GM19463 (cell line): Measurements from ENCODE around the gene ELFN1.

Source experiments
- ATAC-seq: cut with Tn5 transposase; IDR thresholded peaks from one replicate; pipeline ENCODE4 v1.9.1; 2021; ENCODE audit warnings: mild to moderate bottlenecking, moderate library complexity; ENCODE audit not compliant: unreplicated experiment

The ELFN1 gene

DNA sequence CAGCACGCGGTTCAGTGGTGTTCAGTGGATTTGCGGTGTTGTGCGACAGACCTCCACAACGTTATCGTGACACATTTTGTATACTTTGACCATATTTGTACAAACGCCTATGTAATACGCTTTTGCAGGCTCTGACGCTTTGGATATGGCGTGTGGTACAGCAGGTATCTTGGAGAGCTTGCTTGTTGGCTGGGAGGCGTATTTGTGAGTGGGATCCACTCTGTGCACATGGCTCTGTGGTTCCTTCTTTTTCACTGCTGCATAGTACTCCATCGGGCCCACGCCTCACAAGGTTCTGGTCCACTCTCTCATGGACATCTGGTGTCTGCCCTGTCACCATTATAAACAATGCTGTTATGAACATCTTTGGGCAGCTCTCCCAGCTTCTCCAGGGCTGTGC lies 53.2 kb downstream of the ELFN1 start:
- no peak for ATAC-seq

DNA sequence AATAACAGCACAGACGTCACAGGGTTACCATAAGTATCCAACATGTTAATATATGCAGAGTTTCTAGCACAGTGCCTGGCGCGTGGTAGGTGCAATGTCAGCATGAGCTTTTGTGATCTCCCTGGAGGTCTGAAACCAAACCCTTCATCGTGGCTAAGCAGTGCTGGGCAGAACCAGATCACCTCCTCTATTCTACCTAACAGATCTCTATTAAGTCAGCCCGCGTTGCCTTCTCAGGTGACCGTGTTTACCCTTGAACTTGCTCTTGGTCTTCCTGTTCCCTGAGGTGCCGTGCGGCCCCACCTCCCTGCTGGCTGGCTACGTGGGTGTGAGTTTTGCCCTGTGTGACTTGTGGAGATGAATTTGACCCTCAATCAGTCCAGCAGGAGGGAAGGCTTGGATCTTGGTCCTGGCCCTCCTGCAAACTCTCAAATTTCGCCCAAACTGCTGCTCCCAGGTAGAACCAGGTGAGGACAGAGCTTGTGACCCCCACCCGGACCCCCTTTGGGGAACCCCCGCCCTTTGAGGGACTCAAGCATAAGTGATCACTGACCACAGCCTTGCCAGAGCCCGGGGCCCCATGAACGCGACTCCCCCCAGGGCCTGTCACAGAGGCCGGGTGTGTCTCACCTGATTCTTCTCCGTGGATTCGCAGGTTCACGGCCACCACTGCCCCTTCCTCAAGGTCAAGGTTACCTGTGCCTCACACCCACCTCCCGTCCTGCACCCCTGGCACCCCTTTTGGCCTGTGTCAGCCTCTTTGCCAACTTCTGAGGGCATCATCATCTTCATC lies 54.2 kb downstream of the ELFN1 start:
- ATAC-seq, result no peak

DNA sequence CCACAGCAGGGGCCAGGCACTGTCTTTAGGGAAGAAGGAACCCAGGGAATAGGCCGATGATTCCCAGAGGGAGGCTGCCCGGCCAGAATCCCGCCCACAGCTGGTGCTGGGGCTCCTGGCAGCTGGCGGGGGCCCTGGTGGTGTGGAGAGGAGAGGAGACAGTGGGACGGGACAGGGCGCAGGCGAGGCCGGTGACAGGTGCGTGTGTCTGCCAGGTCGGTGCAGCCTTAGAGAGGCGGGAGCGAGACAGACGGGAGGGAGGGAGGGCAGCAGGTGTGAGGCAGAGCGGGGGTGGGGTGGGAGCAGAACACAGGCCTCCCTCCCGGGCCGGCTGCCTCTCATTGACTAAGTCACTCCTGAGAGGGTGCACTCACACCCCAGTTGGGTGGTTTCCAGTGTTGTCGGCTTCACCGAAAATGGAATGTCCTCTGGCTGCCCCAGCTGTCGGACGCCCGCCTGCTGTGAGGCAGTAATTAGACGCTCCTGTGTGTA lies 55.2 kb downstream of the ELFN1 start:
- ATAC-seq, result no peak

DNA sequence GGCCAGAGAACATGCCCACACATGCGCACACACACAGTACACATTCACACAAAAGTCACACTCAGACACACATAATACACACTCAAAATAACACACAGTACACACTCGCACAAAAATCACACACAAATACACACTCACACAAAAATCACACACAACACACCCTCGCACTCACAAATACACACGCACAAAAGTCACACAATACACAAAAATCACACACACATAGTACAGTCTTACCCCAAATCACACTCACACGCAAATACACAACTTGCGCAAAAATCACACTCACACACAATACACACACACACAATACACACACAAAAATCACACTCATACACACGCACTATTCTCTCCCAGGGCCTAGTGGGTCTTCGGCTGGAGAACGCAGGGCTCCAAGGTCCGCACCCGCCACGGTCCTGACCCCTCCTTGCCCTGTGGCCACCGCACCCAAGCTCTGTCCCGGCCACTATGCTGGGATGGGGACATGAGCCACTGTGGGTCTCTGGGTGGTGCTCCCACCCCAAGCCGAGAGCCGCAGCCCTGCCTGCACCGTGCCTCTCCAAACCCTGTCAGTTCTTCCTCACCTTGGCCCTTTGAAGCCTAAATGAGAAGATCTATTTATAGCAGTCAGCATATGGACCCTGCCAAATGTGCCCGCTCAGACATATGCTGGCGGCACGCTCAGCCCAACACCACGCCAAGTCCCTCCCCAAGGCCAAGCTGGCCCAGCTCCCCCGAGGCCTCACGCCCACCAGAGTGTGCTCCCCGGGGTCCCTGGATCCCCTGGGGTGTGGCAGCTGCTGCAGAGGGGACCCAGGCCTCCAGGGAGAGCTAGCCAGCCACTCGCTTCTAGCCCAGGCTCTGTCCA lies 55.9 kb downstream of the ELFN1 start:
- no peak for ATAC-seq

DNA sequence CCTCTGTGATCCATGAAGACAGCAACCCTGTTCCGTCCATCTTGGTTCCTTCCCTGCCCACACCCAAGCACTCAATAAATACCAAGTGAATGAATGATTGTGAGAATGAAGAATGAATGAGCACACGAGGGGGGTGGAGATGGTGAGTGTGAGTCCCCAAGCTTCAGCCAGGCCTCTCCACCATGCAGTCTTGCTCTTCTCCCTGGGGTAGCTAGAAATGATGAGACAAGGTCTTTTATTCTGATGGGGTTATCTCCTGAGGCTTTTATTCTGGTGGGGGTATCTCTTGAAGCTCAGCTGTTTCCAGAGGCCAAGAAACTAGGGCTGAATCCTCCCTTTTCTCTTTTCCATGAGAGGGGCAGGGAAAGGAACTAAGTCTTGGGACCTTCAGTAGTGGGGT lies 57.0 kb downstream of the ELFN1 start:
- no peak for ATAC-seq

DNA sequence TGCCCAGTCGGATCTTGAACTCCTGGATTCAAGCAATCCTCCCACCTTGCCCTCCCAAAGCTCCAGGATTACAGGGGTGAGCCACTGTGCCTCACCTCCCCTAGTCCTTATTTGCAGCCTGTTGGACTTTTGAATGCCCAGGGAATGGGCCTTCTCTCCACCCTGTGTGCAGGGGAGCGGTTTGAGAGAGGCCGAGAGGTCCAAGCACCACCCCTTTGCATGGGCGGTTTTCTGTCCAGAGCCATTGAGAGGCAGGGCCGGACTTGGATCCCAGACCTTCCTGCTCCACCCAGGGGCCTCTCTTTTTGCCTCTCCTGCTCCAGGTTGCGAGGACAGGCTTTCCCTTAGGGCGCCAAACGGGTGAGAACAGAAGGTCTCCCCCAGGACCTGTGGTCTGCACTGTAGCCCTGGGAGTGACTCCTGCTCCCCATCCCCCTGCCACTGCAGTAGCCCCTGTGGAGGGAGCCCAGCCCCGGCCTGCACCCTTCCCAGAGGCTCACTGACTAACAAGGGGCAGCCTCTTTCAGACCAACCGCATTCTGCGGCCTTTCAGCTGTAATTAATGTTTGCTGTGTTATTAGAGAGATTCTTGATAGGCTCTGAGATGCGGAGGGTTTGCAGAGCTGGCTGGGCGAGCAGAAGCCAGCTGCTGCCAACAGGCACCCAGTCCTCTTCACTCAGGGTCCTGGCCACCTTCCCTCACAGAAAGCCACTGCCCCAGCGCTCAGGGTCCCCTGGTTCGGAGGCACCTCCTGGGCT lies 57.9 kb downstream of the ELFN1 start:
- ATAC-seq, result no peak

DNA sequence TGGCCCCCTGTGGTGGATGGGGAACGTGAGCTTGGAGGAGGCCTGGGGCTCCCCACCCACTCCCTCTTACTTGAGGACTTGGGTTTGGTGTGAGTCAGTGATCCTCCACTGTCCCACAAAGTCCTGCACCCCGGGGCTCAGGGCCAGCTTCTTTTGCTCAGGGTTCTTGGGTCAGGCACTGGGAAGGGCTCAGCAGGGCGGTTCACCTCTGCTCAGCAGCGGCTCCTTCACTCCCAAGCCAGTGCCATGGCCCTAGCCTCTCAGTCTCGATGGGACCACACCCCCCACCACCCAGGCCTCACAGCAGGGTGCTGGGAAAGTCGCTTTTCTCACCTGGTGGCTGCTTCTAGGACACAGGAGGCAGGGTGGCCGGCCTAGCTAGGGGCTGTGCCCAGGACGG lies 59.1 kb downstream of the ELFN1 start:
- ATAC-seq, result no peak

DNA sequence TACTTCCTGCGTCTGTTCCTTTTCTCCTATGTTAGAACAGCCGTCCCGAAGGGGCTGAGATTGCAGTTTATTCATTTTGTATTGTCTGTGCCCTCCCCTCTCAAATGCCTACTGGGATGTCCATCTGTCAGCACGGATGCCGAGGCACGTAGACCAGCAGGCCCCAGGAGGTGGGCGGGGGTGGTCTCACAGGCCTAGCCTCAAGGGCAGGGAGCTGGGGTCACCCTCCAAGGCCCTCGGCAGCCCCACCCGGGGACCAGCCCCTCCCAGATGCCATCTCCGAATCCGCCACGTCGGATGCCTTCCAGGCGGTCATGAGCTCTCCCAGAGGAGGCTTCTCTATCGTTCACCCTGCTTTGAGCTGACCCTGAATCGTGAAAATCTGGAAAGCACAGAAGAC lies 59.7 kb downstream of the ELFN1 start:
- no peak for ATAC-seq

DNA sequence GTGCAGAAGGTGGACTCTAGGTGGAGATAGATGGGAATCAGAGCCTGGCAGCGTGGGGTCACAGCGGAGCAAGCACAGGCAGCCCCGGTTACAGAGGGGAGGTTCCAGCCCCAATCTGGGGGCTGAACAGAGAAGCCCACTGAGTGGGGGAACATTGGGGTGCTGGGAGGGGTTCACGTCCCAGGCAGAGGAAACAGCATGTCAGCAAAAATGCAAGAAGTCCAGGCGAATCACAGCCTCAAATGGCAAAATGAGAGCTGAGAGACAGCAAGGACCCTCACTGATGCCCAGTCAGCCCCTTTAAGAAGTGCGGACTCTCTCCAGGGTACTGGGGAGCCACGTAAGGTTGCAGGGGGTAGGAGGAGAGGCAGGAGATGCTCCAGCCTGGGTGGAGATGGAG lies 62.0 kb downstream of the ELFN1 start:
- ATAC-seq, result no peak

DNA sequence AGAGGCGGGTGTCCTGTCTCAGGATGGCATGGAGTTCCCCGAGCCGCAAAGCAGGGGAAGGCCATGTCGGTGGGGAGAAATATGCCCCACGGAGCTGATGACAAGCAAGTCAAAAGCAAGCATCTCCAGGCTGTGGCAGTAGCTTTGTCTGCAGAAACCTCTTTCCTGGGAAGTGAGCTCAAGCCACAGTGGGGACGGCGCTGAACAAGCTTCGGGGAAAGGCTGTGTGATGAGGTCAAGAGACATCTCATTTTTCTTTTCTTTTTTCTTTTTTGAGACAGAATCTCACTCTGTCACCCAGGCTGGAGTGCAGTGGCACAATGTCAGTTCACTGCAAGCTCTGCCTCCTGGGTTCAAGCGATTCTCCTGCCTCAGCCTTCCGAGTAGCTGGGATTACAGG lies 62.6 kb downstream of the ELFN1 start:
- ATAC-seq, result no peak

DNA sequence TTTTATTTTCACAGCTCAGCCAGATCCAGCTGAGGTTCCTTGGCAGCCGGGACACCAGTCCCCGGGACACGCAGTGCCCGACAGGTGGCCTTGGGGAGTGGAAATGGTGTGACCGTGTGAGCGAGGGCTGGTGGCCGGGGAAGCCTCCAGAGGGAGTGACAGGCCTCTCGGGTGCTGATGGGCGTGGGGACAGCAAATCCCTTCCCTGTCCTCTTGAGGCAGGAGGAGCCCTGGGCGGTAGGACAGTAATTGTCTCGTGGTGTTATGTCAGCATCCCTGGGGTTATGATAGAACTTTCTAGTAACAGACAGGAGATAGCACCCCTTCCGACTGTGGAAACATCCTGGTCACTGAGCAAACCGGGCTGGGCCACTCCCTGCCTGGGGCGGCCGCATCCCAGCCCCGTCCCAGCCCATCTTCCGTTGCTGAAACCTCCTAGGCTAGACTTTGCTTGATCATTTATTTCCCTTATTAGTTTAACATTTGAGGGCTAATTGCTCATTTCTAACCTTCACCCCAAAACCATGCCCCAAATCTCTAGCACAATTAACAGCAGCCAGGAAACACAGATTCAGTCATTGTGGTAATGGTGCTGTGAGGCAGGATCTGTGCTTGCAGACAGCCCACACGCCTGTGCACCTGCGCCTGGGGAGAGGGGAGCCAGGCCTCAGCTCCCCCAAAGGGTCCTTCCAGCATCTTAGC lies 63.3 kb downstream of the ELFN1 start:
- ATAC-seq, result no peak

DNA sequence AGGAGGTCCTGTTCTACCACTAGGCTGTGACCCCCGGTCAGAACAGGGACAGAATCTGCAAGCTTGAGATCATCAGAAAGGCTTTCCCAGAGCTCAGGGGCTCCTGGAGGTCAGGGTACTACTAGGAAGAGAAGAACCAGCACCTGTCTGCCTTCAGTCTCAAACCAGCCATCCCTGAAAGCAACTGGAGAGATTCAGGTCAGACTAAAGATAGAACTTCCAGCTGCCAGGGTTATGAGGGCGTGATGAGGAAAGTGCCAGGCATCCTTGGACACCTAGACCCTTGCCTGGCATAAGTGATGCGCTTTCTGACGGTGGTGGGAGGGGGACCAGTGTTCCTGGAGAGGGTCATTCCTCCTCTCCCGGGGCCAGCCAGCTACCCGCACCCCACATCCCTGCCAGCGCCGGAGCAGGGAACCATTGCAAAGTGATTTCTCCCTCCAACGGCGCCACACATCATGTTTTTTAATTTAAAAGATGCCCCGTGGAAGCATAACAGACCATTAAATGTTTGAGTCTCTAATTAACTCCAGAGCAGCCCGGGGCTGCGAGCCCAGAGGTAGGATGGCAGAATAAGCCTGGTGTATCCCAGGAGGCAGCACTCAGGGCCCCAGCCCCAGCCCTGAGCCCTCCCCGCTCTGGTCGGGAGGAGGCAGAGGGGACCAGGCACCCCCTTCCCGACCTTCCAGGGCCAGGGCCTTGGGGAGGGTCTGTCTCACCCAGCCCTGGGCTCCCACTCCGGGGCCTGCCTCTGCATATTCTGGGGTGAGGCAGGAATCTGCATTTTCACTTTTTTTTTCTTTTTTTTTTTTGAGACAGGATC lies 64.0 kb downstream of the ELFN1 start:
- ATAC-seq, result no peak

DNA sequence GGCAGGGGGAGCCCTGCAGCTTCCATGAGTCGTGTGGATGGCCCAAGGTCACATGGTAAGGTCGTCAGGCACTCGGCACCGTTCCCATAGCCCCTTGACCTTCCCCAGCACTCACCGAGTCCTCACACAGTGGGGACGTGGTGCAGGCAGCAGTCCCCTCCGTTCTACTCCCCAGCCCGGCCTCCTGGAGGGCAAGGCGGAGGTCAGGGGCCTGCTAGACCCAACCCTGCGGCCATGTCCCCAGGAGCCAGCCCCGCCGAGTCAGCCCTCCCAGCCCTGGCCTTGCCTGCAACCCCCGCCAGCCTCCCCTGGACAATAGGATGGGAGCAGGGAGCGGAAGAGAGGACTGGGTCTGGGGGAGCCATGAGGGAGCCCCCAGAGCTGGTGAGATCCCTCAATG lies 65.2 kb downstream of the ELFN1 start:
- ATAC-seq, result no peak

DNA sequence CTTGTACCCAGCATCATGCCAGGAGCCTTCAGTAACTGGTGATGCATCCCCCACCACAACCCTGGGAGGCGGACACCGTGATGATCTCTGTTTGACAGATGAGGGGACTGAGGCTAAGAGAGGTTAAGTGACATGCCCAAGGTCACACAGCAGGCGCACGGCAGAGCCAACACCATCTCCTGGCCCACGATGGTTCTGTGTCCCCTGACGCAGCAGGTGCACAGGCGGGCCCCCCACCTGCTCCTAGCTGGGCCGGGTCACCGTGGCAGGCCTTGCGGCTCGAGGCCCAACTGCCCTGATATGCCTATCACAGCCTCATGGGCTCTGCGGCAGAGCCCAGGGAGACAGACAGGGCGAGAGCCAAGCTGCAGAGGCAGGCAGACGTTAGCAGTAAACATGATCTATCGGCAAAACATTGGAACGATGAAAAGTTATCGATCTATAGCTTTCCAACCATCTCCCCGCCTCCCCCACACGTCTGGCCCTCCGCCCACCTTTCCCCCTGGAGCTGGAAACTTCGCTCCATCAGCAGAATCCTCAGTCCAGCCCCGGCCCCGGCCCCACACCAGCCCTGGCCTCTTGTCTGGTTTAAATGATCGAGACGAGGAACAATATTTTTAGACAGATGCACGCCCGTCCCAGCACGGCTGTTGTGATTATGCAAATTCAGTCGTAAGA lies 65.9 kb downstream of the ELFN1 start:
- ATAC-seq, result no peak

DNA sequence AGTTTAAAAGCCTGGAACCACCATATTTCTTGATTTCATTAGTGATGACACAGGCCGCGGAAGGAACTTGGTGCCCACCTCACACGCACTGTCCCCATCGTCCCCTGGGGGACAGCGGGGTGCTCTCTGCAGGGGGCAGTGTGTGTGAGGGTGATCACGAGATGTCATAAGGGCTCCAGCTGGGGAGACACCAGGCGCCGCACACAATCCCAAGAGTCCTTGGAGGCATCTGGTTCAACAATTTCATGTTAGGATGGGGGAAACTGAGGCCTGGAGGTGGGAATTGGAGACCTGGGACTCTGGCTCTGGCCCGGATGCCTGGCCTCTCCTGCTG lies 66.4 kb downstream of the ELFN1 start:
- no peak for ATAC-seq

DNA sequence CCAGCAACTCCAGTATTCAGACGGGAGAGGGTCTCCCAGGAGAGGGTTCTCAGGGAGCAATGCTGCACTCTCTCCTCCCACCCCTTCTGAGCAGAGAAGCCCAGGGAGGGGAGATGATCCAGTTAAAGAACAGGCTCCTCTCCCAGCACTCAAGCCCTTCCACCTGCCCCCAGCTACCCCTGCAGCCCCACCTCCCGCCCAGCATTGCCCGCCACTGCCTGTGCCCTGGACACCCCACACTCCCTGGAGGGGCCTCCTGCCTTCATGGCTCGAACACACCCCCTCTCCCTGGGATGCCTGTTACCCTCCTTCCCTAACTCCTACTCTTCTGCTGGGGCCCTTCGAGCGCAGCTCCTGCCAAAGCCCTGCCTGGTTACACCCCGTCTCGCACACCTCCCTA lies 66.8 kb downstream of the ELFN1 start:
- no peak for ATAC-seq

DNA sequence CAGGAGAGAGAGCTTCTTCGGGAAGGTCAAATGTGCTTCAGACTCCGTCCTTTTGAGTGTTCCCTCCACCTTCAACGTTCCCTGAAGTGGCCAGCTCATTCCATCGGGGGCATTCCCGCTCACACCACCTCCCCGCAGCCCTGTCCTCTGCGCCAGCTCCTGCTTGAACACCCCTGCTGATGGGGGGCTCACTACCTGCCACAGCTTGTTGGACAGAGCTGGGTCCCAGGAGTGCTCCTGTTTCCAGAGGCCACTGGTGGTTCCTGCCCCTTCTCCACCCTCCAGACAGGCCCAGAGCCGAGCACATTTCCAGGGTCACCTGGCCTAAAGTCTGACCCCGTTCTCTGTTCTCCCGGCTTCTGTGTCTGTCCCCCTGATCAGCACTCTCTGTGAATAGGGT lies 67.4 kb downstream of the ELFN1 start:
- ATAC-seq, result no peak

DNA sequence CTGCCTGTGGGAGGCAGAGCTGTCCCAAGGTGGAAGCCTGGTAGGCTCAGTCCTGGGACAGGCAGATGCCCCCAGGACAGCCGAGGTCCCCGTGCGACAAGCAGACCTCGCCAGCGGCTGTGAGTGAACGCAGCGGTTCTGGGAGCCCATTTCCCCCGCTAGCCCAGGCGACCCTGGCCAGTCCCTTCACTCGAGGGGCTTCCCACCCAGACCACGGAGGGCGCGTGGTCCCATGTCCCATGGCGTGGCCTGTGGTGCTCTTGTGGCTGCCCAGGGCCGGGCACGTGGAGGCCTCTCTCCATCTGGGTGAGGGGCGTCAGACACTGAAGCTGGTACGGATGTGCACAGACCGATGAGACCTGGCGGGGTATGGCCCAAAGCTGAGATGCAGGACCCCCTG lies 67.9 kb downstream of the ELFN1 start:
- no peak for ATAC-seq

DNA sequence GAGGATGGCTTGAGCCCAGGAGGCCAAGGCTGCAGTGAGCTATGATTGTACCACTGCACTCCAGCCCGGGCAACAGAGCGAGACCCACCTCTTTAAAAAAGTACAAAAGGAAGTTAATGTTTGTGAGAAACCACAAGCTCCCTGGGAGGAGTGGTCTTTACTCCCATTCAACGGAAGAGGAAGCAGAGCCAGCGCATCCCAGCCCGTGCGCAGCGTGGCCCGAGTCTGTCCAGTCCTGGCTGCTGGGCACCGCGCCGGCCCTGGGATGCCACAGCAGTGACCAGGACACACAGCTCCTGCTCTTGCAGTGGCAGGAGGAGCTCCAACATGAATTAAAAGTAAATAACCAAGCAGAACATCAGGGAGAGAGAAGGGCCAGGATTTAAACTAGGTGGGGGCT lies 68.4 kb downstream of the ELFN1 start:
- ATAC-seq, result no peak

DNA sequence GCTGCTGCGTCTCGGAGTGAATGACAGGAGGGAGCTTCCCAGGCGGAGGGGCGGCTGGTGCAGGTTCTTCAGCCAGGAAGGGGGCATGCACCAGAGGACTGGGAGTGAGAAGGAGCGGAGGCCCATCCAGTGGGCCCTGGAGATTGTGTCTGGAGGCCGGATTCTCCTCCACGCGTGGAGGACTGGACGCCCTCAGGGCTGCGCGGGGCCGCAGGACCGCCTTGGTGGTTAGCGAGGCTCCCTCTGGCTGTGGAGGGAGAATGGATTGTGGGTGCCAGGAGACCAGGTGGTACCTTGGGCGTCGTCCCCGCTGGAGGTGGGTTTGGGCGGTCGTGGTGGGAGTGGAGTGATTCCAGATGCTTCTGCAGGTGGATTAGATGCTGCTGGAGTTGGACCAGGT lies 68.9 kb downstream of the ELFN1 start:
- no peak for ATAC-seq
